Gastrocnemius medialis (tissue), 4 donors: ENCODE measurements around the gene TTC24.

ENCODE experiments used
- CTCF ChIP-seq, 5 experiments: fragments of 450-650 bp in 3 of 5; fragments of 200-600 bp in 2 of 5; sonication (generic) in 2 of 5; IDR thresholded peaks in 4 of 5; conservative IDR thresholded peaks in 1 of 5; 1 replicate in 4 of 5; 2 replicates in 1 of 5; pipeline ENCODE4 v1.5.1; 2016 to 2019; ENCODE audit warnings: antibody characterized with exemption in 5 of 5, mild to moderate bottlenecking in 3 of 5, moderate library complexity in 3 of 5
- POLR2A ChIP-seq, 2 donors: fragments of 450-650 bp; IDR thresholded peaks; one replicate each; pipeline ENCODE4 v1.6.1; 2017; ENCODE audit warnings: antibody characterized with exemption in 2 of 2, mild to moderate bottlenecking in 2 of 2, moderate library complexity in 2 of 2

DNA sequence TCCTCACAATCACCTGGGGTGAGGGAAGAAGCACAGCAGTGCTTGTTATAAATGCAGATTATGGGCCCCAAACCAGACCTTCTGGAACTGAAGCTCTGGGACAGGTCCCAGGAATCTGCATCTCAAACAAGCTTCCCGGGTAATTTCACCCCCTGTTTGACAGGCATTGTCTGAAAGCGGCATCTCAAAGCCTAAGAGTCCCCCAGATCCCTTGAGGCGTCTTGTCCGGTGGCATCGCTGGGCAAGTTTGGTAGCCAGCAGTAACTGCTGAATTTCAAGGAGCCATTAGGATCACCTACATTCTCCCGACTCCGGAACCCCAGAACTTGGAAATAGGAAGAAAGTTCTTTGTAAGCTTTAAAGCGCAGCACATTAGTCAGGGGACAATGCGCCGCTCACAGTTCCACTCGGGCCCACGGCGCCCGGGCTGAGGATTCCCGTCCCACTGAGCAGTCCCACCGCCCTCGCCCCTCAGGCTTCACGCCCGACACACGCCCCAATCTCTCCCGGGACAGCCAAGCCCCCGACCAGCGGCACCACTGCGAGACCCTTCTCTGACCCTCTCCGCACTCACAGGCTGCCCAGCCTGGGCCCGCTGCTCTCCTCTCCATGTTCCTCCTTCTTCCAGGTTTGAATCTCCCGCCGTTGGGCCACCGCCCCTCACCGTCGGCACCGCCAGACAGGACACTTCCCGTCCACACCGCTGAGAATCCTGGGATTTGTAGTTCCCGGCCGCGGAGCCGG, 7.4 kb upstream of the TTC24 start, which contains the start of gene IQGAP3:
- TF ChIP-seq CTCF (IDR thresholded peaks at IDR 0.05 in 4 of 5, conservative IDR thresholded peaks at IDR 0.05 in 1 of 5) (no peak), POLR2A (IDR thresholded peaks at IDR 0.05) (no peak)
